ENCODE results near the gene LMOD3. TPM values are rescaled to one million over a fixed set of nuclear protein-coding genes. Genes with fewer than 3 reads are reported as not detected.

Gene LMOD3
- total and polyA plus RNA-seq, 9 of the 15 experiments (the other 6 are each of a cell fraction or from before 2014, with no cell fraction given) = 0.03 TPM; not detected in 8

DNA sequence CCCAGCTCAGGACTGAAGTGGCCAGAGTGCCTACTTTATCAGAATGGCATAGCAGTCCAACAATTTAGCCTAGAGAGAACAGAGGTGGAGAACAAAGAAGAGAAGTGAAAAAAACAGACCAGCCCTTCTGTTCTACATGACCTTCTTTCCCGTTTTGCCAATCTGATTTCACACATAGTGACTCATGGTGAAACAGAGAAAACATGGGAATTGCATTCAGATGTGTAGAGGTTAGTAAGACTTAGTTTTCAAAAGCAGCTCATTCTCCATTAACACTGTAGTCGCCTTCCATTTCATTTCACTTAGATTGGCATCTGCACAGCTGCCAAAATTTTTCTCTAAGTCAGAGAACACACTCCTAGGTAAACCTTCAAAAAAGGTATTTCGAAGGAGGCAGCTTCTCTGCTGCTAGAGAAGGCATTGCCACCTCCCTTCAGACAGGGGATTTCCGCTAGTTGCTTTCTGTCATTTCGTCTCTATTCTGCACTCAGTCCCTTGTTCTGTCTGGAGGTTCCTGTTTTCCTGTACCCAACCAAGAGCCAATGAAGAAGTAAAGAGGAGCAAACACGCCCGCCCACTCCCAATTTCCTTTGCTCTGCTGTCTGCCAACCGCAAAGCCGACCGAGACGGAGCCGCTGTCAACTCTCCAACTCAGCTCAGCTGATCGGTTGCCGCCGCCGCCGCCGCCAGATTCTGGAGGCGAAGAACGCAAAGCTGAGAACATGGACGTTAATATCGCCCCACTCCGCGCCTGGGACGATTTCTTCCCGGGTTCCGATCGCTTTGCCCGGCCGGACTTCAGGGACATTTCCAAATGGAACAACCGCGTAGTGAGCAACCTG is 37.8 kb downstream of the LMOD3 start, which contains the start of gene ARL6IP5 (continued):
- TF ChIP-seq KAT7 (CRISPR knock-in tag; IDR thresholded peaks at IDR 0.05; ENCODE audit: borderline replicate concordance) (0 out of 2 replicates have a peak, but pooled peaks have one; percentile 54), ZBTB8A (IDR thresholded peaks at IDR 0.05; ENCODE audit: partially characterized antibody) (no peak), DDX20 (tag; IDR thresholded peaks at IDR 0.05; ENCODE audit: low read depth) (no peak), E2F3 (CRISPR knock-in tag; IDR thresholded peaks at IDR 0.05) (no peak), ZNF77 (CRISPR knock-in tag; IDR thresholded peaks at IDR 0.05) (no peak), TAL1 (IDR thresholded peaks at IDR 0.05) (no peak), EP300 (IDR thresholded peaks at IDR 0.05; ENCODE audit: low read length) (no peak), ZNF561 (CRISPR knock-in tag; conservative IDR thresholded peaks at IDR 0.05) (no peak)
- TF ChIP-seq, protein P1, sequence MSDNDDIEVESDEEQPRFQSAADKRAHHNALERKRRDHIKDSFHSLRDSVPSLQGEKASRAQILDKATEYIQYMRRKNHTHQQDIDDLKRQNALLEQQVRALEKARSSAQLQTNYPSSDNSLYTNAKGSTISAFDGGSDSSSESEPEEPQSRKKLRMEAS (CRISPR knock-in tag; IDR thresholded peaks at IDR 0.05) = peak; percentile 43; the same call in 1 of the 2 replicates
- TF ChIP-seq, protein P2, sequence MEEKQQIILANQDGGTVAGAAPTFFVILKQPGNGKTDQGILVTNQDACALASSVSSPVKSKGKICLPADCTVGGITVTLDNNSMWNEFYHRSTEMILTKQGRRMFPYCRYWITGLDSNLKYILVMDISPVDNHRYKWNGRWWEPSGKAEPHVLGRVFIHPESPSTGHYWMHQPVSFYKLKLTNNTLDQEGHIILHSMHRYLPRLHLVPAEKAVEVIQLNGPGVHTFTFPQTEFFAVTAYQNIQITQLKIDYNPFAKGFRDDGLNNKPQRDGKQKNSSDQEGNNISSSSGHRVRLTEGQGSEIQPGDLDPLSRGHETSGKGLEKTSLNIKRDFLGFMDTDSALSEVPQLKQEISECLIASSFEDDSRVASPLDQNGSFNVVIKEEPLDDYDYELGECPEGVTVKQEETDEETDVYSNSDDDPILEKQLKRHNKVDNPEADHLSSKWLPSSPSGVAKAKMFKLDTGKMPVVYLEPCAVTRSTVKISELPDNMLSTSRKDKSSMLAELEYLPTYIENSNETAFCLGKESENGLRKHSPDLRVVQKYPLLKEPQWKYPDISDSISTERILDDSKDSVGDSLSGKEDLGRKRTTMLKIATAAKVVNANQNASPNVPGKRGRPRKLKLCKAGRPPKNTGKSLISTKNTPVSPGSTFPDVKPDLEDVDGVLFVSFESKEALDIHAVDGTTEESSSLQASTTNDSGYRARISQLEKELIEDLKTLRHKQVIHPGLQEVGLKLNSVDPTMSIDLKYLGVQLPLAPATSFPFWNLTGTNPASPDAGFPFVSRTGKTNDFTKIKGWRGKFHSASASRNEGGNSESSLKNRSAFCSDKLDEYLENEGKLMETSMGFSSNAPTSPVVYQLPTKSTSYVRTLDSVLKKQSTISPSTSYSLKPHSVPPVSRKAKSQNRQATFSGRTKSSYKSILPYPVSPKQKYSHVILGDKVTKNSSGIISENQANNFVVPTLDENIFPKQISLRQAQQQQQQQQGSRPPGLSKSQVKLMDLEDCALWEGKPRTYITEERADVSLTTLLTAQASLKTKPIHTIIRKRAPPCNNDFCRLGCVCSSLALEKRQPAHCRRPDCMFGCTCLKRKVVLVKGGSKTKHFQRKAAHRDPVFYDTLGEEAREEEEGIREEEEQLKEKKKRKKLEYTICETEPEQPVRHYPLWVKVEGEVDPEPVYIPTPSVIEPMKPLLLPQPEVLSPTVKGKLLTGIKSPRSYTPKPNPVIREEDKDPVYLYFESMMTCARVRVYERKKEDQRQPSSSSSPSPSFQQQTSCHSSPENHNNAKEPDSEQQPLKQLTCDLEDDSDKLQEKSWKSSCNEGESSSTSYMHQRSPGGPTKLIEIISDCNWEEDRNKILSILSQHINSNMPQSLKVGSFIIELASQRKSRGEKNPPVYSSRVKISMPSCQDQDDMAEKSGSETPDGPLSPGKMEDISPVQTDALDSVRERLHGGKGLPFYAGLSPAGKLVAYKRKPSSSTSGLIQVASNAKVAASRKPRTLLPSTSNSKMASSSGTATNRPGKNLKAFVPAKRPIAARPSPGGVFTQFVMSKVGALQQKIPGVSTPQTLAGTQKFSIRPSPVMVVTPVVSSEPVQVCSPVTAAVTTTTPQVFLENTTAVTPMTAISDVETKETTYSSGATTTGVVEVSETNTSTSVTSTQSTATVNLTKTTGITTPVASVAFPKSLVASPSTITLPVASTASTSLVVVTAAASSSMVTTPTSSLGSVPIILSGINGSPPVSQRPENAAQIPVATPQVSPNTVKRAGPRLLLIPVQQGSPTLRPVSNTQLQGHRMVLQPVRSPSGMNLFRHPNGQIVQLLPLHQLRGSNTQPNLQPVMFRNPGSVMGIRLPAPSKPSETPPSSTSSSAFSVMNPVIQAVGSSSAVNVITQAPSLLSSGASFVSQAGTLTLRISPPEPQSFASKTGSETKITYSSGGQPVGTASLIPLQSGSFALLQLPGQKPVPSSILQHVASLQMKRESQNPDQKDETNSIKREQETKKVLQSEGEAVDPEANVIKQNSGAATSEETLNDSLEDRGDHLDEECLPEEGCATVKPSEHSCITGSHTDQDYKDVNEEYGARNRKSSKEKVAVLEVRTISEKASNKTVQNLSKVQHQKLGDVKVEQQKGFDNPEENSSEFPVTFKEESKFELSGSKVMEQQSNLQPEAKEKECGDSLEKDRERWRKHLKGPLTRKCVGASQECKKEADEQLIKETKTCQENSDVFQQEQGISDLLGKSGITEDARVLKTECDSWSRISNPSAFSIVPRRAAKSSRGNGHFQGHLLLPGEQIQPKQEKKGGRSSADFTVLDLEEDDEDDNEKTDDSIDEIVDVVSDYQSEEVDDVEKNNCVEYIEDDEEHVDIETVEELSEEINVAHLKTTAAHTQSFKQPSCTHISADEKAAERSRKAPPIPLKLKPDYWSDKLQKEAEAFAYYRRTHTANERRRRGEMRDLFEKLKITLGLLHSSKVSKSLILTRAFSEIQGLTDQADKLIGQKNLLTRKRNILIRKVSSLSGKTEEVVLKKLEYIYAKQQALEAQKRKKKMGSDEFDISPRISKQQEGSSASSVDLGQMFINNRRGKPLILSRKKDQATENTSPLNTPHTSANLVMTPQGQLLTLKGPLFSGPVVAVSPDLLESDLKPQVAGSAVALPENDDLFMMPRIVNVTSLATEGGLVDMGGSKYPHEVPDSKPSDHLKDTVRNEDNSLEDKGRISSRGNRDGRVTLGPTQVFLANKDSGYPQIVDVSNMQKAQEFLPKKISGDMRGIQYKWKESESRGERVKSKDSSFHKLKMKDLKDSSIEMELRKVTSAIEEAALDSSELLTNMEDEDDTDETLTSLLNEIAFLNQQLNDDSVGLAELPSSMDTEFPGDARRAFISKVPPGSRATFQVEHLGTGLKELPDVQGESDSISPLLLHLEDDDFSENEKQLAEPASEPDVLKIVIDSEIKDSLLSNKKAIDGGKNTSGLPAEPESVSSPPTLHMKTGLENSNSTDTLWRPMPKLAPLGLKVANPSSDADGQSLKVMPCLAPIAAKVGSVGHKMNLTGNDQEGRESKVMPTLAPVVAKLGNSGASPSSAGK (IDR thresholded peaks at IDR 0.05) = no peak
- TF ChIP-seq, protein P3, sequence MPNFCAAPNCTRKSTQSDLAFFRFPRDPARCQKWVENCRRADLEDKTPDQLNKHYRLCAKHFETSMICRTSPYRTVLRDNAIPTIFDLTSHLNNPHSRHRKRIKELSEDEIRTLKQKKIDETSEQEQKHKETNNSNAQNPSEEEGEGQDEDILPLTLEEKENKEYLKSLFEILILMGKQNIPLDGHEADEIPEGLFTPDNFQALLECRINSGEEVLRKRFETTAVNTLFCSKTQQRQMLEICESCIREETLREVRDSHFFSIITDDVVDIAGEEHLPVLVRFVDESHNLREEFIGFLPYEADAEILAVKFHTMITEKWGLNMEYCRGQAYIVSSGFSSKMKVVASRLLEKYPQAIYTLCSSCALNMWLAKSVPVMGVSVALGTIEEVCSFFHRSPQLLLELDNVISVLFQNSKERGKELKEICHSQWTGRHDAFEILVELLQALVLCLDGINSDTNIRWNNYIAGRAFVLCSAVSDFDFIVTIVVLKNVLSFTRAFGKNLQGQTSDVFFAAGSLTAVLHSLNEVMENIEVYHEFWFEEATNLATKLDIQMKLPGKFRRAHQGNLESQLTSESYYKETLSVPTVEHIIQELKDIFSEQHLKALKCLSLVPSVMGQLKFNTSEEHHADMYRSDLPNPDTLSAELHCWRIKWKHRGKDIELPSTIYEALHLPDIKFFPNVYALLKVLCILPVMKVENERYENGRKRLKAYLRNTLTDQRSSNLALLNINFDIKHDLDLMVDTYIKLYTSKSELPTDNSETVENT (CRISPR knock-in tag; IDR thresholded peaks at IDR 0.05) = no peak
- TF ChIP-seq, protein P4, sequence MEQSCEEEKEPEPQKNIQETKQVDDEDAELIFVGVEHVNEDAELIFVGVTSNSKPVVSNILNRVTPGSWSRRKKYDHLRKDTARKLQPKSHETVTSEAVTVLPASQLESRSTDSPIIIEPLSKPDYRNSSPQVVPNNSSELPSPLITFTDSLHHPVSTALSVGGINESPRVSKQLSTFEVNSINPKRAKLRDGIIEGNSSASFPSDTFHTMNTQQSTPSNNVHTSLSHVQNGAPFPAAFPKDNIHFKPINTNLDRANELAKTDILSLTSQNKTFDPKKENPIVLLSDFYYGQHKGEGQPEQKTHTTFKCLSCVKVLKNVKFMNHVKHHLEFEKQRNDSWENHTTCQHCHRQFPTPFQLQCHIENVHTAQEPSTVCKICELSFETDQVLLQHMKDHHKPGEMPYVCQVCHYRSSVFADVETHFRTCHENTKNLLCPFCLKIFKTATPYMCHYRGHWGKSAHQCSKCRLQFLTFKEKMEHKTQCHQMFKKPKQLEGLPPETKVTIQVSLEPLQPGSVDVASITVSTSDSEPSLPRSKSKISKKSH (CRISPR knock-in tag; IDR thresholded peaks at IDR 0.05) = no peak

All from K562 (cell line).